ENCODE measurements around the gene PPP5C. TPM values are rescaled to one million over a fixed set of nuclear protein-coding genes. Genes with fewer than 3 reads are reported as not detected.
"Not testable (repeated sequence)": the region's sequence is repeated elsewhere in the genome, so short reads cannot be mapped to it uniquely, and the experiment has no call there.

The PPP5C gene
- total RNA-seq, 1 donor from 2014 or later = 86.0 TPM

DNA sequence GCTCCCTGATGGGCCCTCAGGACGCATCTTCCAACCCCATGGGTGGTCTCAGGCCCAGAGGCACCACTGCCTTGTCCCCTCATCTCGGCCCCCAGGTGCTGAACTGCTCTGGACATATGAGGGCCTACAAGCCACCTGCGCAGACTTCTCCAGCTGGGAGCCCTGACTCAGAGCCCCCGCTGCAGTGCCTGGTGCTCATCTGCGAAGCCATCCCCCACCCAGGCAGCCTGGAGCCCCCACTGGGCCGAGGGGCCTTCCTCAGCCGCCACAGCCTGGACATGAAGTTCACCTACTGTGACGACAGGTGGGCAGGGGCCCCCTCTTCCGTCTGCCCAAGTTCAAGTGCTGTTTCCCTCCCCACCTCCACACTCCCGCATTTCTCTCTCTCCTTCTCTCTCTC is 37.8 kb upstream of the PPP5C start:
- Mint-ChIP-seq H3K9me3 (ENCODE audit: unreplicated experiment) (peaks cover 10% of the 10 kb centered on the region), H3K27me3 (ENCODE audit: unreplicated experiment) (no peaks in the 10 kb centered on the region), H3K4me1 (ENCODE audit: unreplicated experiment) (peaks cover 16% of the 10 kb centered on the region), H3K36me3 (ENCODE audit: unreplicated experiment) (peaks cover 59% of the 10 kb centered on the region), H3K4me3 (ENCODE audit: unreplicated experiment) (no peak overlapping the region), H3K27ac (ENCODE audit: unreplicated experiment) (no peak overlapping the region)
- no peak for DNase-seq (ENCODE audit: extremely low spot score, unreplicated experiment)
- TF ChIP-seq, protein P1, sequence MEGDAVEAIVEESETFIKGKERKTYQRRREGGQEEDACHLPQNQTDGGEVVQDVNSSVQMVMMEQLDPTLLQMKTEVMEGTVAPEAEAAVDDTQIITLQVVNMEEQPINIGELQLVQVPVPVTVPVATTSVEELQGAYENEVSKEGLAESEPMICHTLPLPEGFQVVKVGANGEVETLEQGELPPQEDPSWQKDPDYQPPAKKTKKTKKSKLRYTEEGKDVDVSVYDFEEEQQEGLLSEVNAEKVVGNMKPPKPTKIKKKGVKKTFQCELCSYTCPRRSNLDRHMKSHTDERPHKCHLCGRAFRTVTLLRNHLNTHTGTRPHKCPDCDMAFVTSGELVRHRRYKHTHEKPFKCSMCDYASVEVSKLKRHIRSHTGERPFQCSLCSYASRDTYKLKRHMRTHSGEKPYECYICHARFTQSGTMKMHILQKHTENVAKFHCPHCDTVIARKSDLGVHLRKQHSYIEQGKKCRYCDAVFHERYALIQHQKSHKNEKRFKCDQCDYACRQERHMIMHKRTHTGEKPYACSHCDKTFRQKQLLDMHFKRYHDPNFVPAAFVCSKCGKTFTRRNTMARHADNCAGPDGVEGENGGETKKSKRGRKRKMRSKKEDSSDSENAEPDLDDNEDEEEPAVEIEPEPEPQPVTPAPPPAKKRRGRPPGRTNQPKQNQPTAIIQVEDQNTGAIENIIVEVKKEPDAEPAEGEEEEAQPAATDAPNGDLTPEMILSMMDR (IDR thresholded peaks at IDR 0.05) = no peak

GRCh38 chr19:46311444-46311843 is 35.4 kb upstream of the PPP5C start:
- H3K4me1 Mint-ChIP-seq (ENCODE audit: unreplicated experiment) = peaks cover 5% of the 10 kb centered on the region
- no peak for DNase-seq (ENCODE audit: extremely low spot score, unreplicated experiment)
- H3K9me3 Mint-ChIP-seq (ENCODE audit: unreplicated experiment) = no peaks in the 10 kb centered on the region
- no peak overlapping the region for H3K27ac Mint-ChIP-seq (ENCODE audit: unreplicated experiment)
- H3K27me3 Mint-ChIP-seq (ENCODE audit: unreplicated experiment) = no peaks in the 10 kb centered on the region
- TF ChIP-seq, protein P1 (IDR thresholded peaks at IDR 0.05) = no peak
- H3K36me3 Mint-ChIP-seq (ENCODE audit: unreplicated experiment) = peaks cover 38% of the 10 kb centered on the region
- no peak overlapping the region for H3K4me3 Mint-ChIP-seq (ENCODE audit: unreplicated experiment)

- peaks cover 33% of the 10 kb centered on the region for H3K36me3 Mint-ChIP-seq (ENCODE audit: unreplicated experiment)
- not testable (repeated sequence) for H3K27ac Mint-ChIP-seq (ENCODE audit: unreplicated experiment); H3K4me1 Mint-ChIP-seq (ENCODE audit: unreplicated experiment); H3K9me3 Mint-ChIP-seq (ENCODE audit: unreplicated experiment); H3K27me3 Mint-ChIP-seq (ENCODE audit: unreplicated experiment); H3K4me3 Mint-ChIP-seq (ENCODE audit: unreplicated experiment); DNase-seq (ENCODE audit: extremely low spot score, unreplicated experiment)
Observed at GRCh38 chr19:46313540-46314469, 33.1 kb upstream of the PPP5C start.

DNA sequence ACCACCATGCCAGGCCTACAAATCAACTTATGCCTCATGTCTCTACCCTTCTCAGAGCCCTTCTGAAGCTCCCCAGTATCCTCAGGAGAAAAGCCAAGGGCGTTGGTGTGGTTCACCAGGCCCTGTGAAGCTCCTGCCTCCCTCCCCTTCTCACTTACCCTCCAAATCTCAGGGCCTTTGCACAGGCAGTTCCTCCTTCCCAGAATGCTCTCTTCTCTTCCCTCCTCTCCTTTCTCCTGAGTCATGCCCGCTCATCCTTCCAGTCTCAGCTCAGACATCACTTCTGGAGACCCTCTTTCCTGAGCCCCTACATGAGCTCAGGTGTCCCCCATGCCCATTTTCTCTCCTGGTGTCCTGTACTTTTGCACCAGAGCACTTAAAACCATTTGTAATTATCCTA is 29.5 kb upstream of the PPP5C start:
- peaks cover 24% of the 10 kb centered on the region for H3K36me3 Mint-ChIP-seq (ENCODE audit: unreplicated experiment)
- H3K27ac Mint-ChIP-seq (ENCODE audit: unreplicated experiment) = no peak overlapping the region
- DNase-seq (ENCODE audit: extremely low spot score, unreplicated experiment) = no peak
- no peaks in the 10 kb centered on the region for H3K9me3 Mint-ChIP-seq (ENCODE audit: unreplicated experiment)
- peaks cover 5% of the 10 kb centered on the region for H3K4me1 Mint-ChIP-seq (ENCODE audit: unreplicated experiment)
- no peaks in the 10 kb centered on the region for H3K27me3 Mint-ChIP-seq (ENCODE audit: unreplicated experiment)
- TF ChIP-seq, protein P1 (IDR thresholded peaks at IDR 0.05) = no peak
- no peak overlapping the region for H3K4me3 Mint-ChIP-seq (ENCODE audit: unreplicated experiment)

DNA sequence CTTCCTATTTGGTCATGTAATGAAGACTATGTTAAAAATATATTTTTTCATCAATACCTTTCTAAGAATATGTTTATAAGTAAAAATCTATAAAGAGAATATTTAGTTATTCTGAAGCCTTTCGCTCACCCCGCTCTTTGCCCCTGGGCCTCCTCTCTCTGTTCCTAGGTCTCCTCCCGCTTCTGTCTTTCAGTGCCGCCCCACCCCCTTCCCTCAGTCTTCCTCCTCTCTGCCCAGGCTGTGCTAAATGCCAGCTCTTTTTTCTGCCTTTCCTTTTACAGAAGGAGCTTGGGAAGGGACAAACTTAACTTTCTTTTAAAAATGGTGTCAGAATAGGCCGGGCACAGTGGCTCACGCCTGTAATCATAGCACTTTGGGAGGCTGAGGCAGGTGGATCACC is 27.3 kb upstream of the PPP5C start:
- H3K27ac Mint-ChIP-seq (ENCODE audit: unreplicated experiment) = no peak overlapping the region
- no peaks in the 10 kb centered on the region for H3K9me3 Mint-ChIP-seq (ENCODE audit: unreplicated experiment)
- H3K4me3 Mint-ChIP-seq (ENCODE audit: unreplicated experiment) = no peak overlapping the region
- peaks cover 38% of the 10 kb centered on the region for H3K36me3 Mint-ChIP-seq (ENCODE audit: unreplicated experiment)
- DNase-seq (ENCODE audit: extremely low spot score, unreplicated experiment) = no peak
- no peaks in the 10 kb centered on the region for H3K27me3 Mint-ChIP-seq (ENCODE audit: unreplicated experiment)
- TF ChIP-seq, protein P1 (IDR thresholded peaks at IDR 0.05) = no peak
- H3K4me1 Mint-ChIP-seq (ENCODE audit: unreplicated experiment) = no peaks in the 10 kb centered on the region
